Fibroblast of skin of abdomen (primary cell): ENCODE data around the gene TCEANC. TPM values are rescaled to one million over a fixed set of nuclear protein-coding genes. Genes with fewer than 3 reads are reported as not detected.
"Not testable (repeated sequence)": the region's sequence is repeated elsewhere in the genome, so short reads cannot be mapped to it uniquely, and the experiment has no call there.

Experiments used
- DNase-seq: peaks from one replicate; pipeline ENCODE4 v3.0.0-alpha.2; 2013
- polyA plus RNA-seq, 2 experiments: library from polyadenylated mRNA; unstranded; fragments of 120-200 nt; gene quantifications; one replicate each; pipeline ENCODE4 v1.2.1, GENCODE V29; 2013; ENCODE audit not compliant: insufficient read length in 2 of 2

The TCEANC gene
- 1.7 TPM for polyA plus RNA-seq (2013, experiment 1 of 2; ENCODE audit: insufficient read length)
- polyA plus RNA-seq (2013, experiment 2 of 2; ENCODE audit: insufficient read length): 1.6 TPM

GRCh38 chrX:13652850-13653693 lies at the start of gene TCEANC:
TCEANC (plus strand) TSS chrX:13653141; CDS start chrX:13662509, 9,368 bp downstream.
- peak; percentile 98 for DNase-seq

- no peak for DNase-seq
Measured at GRCh38 chrX:13605611-13606010, 47.3 kb upstream of the TCEANC start.

- DNase-seq: no peak
Measured at GRCh38 chrX:13607331-13607995, 45.5 kb upstream of the TCEANC start.

- DNase-seq: no peak
Measured at GRCh38 chrX:13607996-13608365, 45.0 kb upstream of the TCEANC start.

- no peak for DNase-seq
Measured at GRCh38 chrX:13614154-13614553, 38.8 kb upstream of the TCEANC start.

GRCh38 chrX:13620207-13620606 lies 32.7 kb upstream of the TCEANC start:
- DNase-seq: no peak

- no peak for DNase-seq
Measured at GRCh38 chrX:13622401-13622964, 30.5 kb upstream of the TCEANC start.

GRCh38 chrX:13627306-13627705 lies 25.6 kb upstream of the TCEANC start:
- no peak for DNase-seq

GRCh38 chrX:13637224-13637623 lies 15.7 kb upstream of the TCEANC start:
- not testable (repeated sequence) for DNase-seq

- DNase-seq: no peak
Measured at GRCh38 chrX:13638021-13638420, 14.9 kb upstream of the TCEANC start.

- no peak for DNase-seq
Measured at GRCh38 chrX:13638826-13639225, 14.1 kb upstream of the TCEANC start.

- DNase-seq: not testable (repeated sequence)
Measured at GRCh38 chrX:13641684-13642083, 11.3 kb upstream of the TCEANC start.

GRCh38 chrX:13645464-13646153 lies 7.3 kb upstream of the TCEANC start:
- no peak for DNase-seq

GRCh38 chrX:13646154-13646549 lies 6.8 kb upstream of the TCEANC start:
- DNase-seq: peak; percentile 69

GRCh38 chrX:13647709-13648212 lies 5.2 kb upstream of the TCEANC start:
- peak; percentile 60 for DNase-seq

GRCh38 chrX:13648336-13648735 lies 4.6 kb upstream of the TCEANC start:
- DNase-seq: not testable (repeated sequence)

GRCh38 chrX:13649838-13650237 lies 3.1 kb upstream of the TCEANC start:
- peak; percentile 76 for DNase-seq

GRCh38 chrX:13650318-13650717 lies 2.6 kb upstream of the TCEANC start:
- DNase-seq: no peak

- no peak for DNase-seq
Measured at GRCh38 chrX:13651150-13651549, 1.8 kb upstream of the TCEANC start.

GRCh38 chrX:13652287-13652793 lies 601 bp upstream of the TCEANC start:
- DNase-seq: peak; percentile 91

- no peak for DNase-seq
Measured at GRCh38 chrX:13654116-13654515, 1.2 kb downstream of the TCEANC start.

GRCh38 chrX:13655674-13656073 lies 2.7 kb downstream of the TCEANC start:
- no peak for DNase-seq
